Measurements from ENCODE around the gene DNAJC11.

DNAJC11 gene

DNA sequence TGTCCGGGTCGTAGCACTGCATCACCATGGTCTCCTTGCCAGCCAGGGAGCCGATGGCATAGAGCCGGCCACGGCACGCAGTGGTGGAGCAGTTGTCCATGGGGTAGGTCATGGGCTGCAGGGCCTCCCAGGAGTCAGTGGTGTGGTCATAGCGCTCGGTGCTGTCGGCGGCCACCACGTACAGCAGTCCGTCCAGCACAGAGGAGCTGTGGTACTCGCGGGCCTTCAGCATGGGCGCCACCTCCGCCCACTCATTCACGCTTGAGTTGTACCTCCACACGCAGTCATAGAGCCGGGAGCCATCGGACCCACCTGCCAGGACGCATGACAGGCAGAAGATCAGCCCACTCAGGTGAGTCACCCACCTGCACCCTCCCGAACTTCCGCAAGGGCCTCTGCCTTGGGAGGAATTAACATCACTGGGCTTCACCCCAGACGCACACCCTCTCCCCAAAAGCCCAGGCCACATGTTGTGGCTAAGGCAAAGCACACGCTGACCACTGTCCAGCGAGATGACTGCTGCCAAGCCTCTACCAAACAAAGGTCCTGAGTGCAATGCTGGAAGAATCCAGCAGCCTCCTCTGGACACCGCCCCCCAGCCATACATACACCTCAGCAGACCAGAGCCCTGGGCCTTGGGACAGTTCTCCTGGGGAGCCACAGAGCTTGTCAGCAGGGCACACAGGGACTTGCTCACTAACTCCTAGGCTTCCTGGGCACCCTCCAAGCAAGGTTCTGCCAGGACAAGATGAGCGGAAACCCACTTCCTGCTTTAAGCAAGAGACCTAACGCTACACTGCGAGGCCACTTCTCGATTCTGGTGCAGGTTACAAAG, 102.3 kb downstream of the DNAJC11 start:
- DNase-seq = peak; percentile 16

DNA sequence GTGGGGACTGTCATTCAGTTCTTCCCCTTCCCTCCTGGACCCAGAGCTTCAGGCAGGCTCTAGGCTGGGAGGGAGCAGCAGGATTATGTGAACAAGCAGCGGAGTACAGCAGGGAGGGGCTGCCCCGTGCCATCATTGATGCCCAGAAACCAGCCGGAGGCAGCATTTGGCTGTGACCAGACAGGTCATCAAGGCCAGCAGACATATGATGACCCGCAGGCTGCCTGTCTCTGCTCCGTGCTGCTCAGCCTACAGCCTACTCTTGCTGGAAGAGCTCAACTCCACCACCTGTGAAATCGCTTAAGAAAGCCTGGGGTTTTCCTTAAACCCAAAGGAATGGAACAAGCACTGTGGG, 103.9 kb downstream of the DNAJC11 start:
- no peak for DNase-seq

DNA sequence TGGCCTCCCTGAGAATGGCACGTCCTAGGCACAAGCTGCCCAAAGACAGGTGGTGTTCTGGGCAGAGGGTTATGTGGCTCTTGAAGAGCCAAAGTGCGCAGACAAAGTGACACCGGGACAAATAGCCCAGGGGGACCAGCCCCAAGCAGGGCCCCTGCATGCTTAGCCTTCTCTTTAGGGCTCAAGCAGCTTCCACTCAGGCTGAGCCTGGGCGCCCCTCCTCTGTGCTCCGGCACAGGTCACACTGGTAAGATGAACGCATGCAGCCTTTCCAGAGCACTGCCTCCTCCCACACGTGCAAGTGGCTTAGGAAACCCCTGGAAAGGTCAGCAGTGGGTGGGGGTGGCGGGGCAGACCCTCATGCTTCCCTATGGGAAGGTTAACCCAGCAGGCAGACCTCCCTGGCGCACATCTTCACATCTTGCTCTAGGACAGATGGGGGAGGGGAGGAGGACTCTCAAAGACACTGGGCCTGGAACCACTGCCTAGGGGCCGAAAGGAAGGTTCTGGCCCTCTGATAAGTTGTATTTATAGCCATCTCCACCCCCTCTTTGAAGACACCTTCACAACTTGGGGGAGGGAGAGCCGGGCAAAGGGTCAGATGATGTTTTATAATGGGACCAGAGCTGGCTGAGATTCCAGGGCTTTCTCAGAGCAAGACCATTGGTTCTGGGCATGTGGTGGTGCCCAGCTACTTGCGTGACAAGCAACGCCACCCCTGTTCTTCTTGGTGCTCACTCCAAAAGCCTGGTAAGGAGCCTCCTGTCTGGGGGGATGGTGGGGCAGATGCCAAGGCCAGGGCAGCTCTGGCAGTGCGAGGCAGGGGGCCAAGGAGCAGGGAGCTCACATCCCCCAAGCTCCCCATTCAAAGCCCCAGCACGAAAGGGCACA, 104.5 kb downstream of the DNAJC11 start:
- no peak for DNase-seq

DNA sequence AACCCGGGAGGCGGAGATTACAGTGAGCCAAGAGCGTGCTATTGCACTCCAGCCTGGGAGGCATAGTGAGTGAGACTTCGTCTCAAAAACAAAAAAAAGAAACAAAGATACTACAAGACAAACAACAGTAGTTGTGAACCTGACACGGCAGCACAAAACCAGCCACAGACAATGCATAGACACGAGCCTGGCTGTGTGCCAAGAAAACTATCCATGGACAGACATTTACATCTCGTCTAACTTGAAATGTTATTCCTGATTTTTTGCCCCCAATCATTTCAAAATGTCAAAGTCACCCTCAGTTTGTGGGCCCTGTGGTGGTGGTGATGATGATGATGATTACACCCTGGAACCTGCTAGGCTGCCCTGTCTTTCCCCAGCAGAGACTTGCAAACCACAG, 105.3 kb downstream of the DNAJC11 start:
- DNase-seq = no peak

DNA sequence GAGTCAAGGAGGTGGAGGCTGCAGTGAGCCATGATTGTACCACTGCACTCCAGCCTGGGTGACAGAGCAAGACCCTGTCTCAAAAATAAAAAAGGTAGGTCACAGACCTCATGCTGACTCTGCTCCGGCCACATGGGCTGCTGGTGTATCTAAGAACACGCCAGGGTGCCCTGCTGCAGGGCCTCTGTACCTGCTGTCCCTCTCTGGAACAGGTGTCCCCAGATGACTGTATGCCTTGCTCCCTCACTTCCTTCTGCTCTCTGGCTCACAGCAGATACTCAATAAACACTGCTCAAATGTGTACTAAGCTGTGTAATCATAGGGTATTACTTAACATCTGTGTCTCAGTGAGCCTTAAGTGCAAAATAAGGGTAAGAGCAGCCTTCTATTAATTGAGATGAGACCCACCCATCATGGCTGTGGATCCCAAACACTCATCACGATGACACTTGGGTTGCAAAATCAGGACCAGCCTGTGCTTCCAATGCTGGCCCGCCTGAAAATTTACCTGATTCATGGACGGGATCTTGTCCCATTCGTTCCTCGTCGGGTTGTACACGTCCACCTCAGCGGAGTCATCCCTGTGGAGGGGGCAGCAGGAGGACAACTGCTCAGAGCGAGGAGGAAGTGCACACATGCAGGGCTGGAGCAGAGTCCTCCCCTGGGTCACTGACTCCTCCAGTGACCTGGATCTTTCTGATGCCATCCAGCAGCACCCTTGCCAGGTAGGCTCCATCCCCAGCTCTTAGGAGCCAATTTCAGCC, 106.5 kb downstream of the DNAJC11 start:
- DNase-seq = no peak

DNA sequence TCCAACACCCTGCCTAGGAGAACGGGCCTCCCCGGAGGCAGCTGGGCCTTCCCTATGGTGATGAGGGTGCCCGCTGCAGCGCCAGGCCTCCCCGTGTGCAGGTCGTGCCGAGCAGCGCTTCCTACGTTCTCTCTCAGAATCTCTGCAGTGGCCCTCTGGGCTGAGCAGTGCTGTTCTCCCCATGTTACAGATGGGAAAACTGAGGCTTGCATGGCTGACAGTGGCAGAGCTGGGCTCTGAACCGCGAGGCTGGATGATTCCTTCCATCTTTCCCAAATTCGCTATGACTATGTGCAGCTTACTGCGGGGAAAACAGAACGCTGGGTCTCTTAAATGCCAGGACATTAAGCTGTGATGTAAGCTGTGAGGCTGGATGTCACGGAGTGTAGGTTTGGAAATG, 107.8 kb downstream of the DNAJC11 start:
- DNase-seq = no peak

DNA sequence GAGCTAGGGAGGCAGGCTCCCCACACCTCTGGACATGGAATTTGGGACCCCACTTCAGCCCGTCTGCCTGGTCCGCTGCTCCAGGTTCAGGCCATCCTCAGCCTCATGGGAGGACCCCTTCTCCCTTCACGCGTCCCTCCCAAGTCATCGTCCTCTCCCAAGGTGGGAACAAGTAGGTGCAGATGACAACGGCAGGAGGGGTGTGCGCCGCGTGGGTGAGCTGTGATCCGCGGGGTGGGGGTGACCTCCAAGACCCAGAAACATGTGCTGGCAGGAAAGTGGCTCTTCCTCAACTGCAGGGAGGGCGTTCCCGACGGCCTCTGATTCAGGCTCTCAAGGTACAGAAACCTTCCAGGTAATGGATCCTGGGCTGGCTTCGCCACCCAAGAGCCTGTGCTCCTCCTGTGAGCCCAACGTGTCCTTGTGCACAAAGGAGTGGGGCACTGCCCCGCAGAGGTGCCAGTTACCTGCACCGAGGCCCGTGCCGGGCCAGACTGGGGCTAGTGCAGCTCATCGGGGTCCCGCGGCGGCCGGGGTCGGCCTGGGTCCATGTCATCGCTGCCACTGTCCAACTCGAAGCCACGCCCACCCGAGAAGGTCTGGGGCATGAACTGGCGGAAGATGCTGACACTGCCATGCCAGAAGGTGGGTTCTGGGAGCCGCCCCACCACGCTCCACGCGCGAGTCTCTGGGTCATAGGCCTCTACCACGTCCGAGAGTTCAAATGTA, 108.6 kb downstream of the DNAJC11 start:
- no peak for DNase-seq

DNA sequence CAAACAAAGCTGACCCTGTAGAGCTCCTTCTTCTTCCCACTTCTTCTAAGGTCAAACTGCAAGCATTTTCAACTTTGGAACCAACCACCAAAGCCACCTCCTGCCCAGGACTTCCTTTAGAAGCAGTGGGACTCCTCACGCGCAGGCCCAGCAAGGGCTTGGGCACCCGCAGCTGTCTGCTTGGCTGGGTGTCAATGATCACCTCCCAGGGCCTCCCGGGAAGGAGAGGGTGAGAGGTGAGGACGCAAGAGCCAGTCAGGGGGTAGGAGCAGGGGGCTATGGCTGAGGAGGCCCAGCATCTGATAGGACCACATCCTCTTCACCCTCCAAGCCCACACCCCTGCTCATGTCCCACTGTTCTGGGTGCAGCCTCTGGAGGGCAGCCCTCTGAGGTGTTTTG, 109.2 kb downstream of the DNAJC11 start:
- no peak for DNase-seq

DNA sequence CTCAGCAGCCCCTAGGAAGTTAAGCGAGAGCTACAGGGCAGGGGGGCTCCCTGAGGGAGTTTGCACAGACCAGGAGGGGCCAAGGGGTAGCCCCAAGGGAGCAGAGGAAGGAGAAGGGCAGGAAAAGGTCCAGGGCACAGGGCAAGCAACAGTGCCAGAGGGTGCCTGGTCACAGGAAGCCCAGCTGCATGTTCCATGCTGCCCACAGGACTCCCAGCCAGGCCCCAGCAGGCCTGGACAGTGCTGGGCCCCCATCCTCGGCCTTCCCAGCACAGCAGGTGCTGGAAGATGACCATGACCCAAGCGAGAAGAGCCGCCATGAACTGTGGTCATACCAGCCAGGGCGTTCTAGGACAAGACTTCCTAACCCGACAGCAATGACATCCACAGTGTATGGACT, 110.0 kb downstream of the DNAJC11 start:
- no peak for DNase-seq

DNA sequence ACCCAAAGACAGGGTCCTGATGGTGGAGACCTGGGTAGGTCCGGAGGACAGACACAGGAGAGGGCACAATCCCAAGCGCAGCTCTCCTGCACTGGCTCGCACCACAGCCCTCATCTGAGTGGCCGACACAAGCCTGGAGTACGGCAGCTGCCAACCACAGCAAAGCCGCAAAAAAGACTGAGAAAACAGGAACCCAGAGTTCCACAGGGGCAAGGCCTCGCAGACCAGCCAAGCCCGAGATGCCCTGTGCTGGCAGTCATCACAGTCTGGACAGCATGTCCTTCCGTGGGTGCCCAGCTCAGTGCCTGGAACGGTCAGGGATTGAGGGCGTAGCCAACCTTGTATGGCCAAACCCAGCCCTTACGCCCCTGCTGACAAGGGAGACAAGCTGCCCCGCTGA, 110.4 kb downstream of the DNAJC11 start:
- no peak for DNase-seq

DNA sequence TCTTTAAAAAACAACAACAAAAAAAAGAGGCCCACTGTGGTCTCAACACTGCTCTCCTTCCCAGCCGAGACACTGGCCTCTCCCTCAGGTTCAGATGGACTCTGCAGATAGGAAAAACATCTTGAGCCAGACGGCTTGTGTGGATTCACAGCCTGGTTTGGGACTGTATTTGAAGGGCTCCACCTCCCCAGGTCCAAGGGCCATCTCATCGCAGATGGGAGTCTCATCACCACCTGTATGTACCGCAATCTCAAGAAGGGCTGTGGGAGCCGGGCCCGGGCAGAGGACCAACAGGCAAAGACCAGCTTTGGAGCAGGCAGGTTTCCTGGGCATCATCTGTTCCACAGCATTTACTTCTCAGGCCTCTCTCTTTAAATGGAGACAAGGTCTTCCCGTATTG, 111.6 kb downstream of the DNAJC11 start:
- no peak for DNase-seq

DNA sequence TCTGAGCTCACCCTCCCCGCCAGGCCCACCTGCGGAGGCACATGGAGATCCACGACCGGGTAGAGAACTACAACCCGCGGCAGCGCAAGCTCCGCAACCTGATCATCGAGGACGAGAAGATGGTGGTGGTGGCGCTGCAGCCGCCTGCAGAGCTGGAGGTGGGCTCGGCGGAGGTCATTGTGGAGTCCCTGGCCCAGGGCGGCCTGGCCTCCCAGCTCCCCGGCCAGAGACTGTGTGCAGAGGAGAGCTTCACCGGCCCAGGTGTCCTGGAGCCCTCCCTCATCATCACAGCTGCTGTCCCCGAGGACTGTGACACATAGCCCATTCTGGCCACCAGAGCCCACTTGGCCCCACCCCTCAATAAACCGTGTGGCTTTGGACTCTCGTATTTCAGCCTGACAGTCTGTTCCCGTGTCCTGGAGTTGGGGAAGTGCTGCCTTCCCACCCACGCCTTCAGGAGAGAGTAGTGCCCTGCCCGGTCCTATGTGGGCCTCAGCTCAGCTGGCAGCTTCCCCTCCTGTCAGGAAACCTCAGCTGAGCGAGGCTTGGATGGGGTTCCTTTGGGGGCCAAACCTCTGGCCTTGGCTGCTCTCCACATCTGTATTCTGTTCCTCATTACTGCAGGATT, 112.6 kb downstream of the DNAJC11 start:
- DNase-seq = no peak

DNA sequence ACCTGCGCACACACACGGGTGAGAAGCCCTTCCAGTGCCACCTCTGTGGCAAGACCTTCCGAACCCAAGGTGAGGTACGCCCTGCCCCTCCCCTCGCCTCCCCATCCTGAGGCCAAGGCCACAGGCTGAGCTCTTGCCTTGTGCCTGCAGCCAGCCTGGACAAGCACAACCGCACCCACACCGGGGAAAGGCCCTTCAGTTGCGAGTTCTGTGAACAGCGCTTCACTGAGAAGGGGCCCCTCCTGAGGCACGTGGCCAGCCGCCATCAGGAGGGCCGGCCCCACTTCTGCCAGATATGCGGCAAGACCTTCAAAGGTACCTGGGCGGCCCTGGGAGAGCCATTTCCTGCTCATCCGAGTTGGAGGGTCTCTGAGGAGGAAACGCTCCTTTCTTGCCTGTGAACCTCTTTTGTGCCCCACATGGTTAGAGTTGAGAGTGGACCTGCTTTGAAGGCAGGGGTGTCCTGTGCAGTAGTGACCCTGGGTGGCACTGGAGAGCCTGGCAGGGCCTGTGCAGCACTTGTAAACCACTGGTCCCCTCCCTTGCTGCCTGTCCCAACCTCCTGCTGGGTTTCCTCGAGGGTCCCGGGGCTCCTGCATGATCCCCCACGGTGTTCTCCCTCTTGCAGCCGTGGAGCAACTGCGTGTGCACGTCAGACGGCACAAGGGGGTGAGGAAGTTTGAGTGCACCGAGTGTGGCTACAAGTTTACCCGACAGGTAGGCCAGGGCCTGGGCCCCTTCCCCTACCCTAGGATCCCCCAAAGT, 113.3 kb downstream of the DNAJC11 start:
- DNase-seq = no peak

DNA sequence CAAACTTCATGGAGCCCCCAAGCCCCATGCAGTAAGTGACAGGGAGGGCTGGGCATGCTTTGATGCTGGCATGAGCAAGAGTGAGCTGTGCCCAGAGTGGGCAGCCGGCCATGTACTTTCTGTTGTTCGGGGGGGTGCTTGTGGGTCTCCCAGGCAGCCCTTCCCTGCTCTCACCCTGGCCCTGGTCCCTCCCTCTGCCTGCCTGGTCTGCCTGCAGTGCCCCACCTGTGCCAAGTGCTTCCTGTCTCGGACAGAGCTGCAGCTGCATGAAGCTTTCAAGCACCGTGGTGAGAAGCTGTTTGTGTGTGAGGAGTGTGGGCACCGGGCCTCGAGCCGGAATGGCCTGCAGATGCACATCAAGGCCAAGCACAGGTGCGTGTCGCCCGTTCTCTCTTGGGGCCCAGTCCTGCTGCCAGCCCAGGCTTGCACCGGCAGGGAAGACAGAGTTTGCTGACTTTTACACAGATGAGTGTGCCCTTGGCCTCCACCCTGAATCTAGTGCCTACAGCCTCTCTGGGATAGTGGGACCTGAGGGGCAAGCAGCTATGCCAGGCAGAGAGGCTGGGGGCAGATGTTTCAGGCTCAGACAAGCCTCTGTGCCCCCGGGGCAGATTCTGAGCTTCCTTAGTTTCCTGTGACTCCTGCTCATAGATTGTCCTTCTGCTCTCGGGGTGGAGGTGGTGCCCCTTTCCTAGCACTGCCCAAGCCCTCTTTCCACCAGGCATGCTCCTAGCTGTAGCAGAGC, 114.2 kb downstream of the DNAJC11 start:
- no peak for DNase-seq

DNA sequence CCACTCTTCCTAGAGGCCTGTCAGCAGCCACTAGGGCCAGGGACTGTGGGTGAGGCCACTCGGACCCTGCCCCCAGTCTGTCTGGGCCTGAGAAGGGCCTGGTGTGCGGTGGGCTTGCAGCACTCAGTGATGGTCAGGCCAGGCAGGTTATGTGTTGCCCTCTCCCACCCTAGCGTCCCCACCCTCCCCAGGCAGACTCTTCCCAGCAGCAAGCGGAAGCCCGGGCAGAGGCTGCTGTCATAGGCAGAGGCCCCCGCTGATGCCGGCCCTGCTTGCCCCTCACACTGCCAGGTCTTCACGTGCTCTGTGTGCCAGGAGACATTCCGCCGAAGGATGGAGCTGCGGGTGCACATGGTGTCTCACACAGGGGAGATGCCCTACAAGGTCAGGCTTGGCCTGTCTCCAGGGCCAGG, 115.2 kb downstream of the DNAJC11 start:
- no peak for DNase-seq

DNA sequence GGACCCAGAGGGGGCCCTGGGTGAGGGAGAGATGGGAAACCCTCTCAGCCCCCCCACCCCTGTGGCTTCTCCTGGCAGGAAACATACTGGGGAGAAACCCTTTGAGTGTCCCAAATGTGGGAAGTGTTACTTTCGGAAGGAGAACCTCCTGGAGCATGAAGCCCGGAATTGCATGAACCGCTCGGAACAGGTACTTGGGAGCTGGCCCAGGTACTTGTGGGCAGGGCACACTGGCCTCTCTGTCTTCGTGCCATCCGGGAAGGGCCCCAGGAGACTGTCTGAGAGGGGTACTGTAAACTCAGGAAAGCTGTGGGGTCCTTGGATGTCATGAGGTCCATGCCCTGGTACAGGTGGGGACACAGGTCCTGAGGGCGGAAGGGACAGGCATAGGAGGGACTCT, 115.8 kb downstream of the DNAJC11 start:
- DNase-seq = no peak

DNA sequence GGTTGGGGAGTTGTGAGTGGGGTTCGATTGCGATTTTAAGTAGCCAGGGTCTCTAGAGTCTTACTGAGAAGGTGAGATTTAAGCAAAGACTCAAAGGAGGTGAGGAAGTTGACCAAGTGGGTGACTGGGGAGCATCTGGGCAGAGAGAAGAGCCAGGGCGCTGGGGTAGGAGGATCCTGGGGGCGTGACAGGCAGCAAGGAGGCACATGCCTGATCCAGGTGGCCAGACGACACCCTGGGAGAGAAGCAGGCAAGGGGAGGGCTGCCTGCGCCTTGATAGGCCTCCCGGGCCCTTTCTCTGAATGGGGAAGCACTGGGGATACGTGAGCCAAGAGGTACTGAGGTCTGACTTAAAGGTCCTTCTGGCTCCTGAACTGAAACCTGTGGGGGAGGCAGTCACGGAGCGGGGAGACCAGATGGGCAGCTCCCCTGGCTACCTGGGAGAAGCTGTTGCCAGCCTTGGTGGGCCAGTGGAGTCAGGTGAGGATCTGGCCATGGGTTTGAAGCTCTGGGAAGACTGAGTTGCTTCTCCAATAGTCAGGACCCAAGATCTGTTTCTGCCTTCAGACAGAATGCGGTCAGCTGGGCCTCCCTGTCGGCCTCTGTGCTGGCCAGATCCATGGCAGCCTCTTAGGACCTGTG, 116.4 kb downstream of the DNAJC11 start:
- no peak for DNase-seq
